Naive thymus-derived CD8-positive, alpha-beta T cell (primary cell): ENCODE data around the gene MGA. TPM values are rescaled to one million over a fixed set of nuclear protein-coding genes. Genes with fewer than 3 reads are reported as not detected.
A peak's percentile ranks its signal among the peaks of the same experiment; 100 is the strongest.

Source experiments
- ATAC-seq, 2 donors: fragments of 150-1000 bp; cut with Tn5 transposase in 1 of 2; sonication (Bioruptor Pico), chemical (Tn5 transposase) in 1 of 2; 1 replicate in 1 of 2; 2 replicates in 1 of 2; pipeline ENCODE4 v1.10.0; 2021; ENCODE audit warnings: mild to moderate bottlenecking in 2 of 2, moderate library complexity in 2 of 2
- POLR2A ChIA-PET: fragments of 350-600 bp; sonication (Branson Sonifier 250); formaldehyde crosslinking; loops from one replicate; lab custom pipeline; 2021; ENCODE audit warnings: antibody characterized with exemption; lab: Charles Lee
- DNase-seq, 10 donors: peaks; one replicate each; pipeline versions ENCODE4 v3.0.0 to v3.0.0-alpha.2; 2020 to 2022
- H3K27ac Mint-ChIP-seq, 10 donors: one replicate each; pipeline ENCODE4 v1.8.0; 2020 to 2022; ENCODE audit warnings: mild to moderate bottlenecking in 10 of 10, mixed read lengths in 10 of 10, moderate library complexity in 4 of 10, inconsistent platforms in 1 of 10
- H3K27me3 Mint-ChIP-seq, 5 donors: one replicate each; pipeline ENCODE4 v1.8.0; 2021 to 2022; ENCODE audit warnings: mixed read lengths in 5 of 5
- H3K36me3 Mint-ChIP-seq, 3 donors: one replicate each; pipeline ENCODE4 v1.8.0; 2020 to 2022; ENCODE audit warnings: mixed read lengths in 3 of 3, mild to moderate bottlenecking in 2 of 3, inconsistent platforms in 1 of 3
- H3K4me1 Mint-ChIP-seq, 4 donors: one replicate each; pipeline ENCODE4 v1.8.0; 2021 to 2022; ENCODE audit warnings: mixed read lengths in 4 of 4
- H3K4me3 Mint-ChIP-seq, 10 donors: one replicate each; pipeline ENCODE4 v1.8.0; 2020 to 2022; ENCODE audit warnings: mild to moderate bottlenecking in 10 of 10, mixed read lengths in 10 of 10, moderate library complexity in 6 of 10, inconsistent platforms in 1 of 10
- H3K9me3 Mint-ChIP-seq, 9 donors: one replicate each; pipeline ENCODE4 v1.8.0; 2020 to 2022; ENCODE audit warnings: mixed read lengths in 9 of 9, mild to moderate bottlenecking in 3 of 9, inconsistent platforms in 1 of 9, moderate library complexity in 1 of 9
- polyA plus RNA-seq, 3 donors: library from polyadenylated mRNA; unstranded; fragments of 300-500 nt; fragmentation: Illumina TruSeq; gene quantifications; one replicate each; pipeline ENCODE4 v1.2.3, GENCODE V29; 2021
- total RNA-seq, 8 experiments: library from RNA in 2 of 8; stranded (reverse) in 2 of 8; gene quantifications; one replicate each; pipeline ENCODE4 v1.2.3 and lab custom pipeline; 2021 to 2026

MGA gene
- total and polyA plus RNA-seq, 5 experiments from 2014 or later = 12.2 to 67.6 (median 20.6) TPM

DNA sequence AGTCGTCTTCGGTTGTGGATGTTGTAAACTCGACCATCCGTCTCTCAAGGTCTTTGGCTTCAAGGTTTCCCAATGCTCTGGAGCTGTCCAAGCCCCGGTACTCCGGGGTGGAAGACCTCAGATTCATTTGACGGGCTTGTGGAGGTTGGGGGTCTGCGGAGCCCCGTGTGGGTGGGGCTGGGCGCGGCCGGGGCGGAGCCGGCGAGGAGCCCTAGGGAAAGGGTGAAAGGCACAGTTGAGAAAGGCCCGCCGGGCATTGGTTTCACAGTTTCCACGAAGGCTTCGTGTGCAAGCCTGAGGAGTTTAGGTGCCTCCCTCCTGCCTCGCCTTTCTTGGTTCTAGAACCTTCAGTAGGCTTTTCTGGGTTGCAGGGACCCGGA lies 360 bp upstream of the MGA start:
- no peaks in the 10 kb centered on the region for H3K36me3 Mint-ChIP-seq
- DNase-seq (no peak), ATAC-seq (no peak)
- H3K4me1 Mint-ChIP-seq = peaks cover 18 to 54% (median 47%) of the 10 kb centered on the region in 4 donors
- H3K27me3 Mint-ChIP-seq = no peaks in the 10 kb centered on the region
- peaks cover 0 to 2% (median 0%) of the 10 kb centered on the region in 9 donors for H3K9me3 Mint-ChIP-seq
- POLR2A ChIA-PET = interaction anchor here (0.8 to 2.3 kb wide), 11 partner anchors 9 to 313 kb away, joined by 3 to 23 read pairs (median 4); partner anchors contain the start of genes MAPKBP1 and RPAP1
- H3K27ac Mint-ChIP-seq = peak overlapping the region; percentile 89 to 99 (median 95)
- peak overlapping the region; percentile 83 to 99 (median 90) for H3K4me3 Mint-ChIP-seq

GRCh38 chr15:41661078-41661517 lies 893 bp downstream of the MGA start:
- POLR2A ChIA-PET = interaction anchor here (0.6 to 2.3 kb wide), 14 partner anchors 10 to 830 kb away, joined by 3 to 23 read pairs (median 4); partner anchors contain the start of genes MAPKBP1, NUSAP1, OIP5 and RPAP1
- H3K27me3 Mint-ChIP-seq = no peaks in the 10 kb centered on the region
- H3K9me3 Mint-ChIP-seq = peaks cover 0 to 2% (median 0%) of the 10 kb centered on the region in 9 donors
- DNase-seq (peak in 1 of 10 donors; percentile 2), ATAC-seq (no peak)
- peaks cover 18 to 64% (median 54%) of the 10 kb centered on the region in 4 donors for H3K4me1 Mint-ChIP-seq
- no peaks in the 10 kb centered on the region for H3K36me3 Mint-ChIP-seq
- peak overlapping the region; percentile 89 to 99 (median 95) for H3K27ac Mint-ChIP-seq
- peak overlapping the region; percentile 83 to 99 (median 90) for H3K4me3 Mint-ChIP-seq

DNA sequence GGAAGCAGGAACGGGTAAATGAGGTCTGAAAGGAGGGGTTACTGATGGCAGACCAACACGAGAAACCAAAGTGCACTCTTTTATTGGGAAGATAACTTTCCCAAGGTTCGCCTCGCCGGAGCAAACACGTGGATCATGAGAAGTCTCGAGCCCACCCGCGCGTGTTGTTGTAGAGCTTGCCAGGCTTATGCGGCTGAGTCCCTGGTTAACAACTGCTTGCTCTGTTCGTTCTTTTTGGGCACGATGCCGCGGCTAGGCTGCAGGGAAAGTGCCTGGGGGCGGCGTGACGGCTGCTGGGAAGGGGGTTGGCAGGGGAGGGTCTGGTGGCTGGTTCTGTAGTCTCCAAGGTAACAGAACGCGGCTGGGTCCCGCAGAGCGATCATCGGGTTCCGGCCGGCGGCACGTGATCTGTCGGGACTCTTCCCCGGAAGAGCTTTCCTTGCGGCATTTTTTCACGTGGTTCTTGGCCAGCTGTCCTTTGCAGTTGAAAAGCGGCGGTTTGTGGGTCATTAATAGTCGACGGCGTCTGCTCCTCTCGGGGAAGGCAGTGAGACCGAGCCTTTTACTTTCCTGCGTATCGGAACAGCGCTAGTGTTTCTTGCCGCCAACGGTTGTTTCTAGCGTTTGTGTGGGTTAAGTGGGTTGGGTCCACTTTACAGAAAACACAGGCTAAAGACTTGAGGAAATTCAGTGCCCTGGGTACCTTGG lies 1.5 kb downstream of the MGA start:
- POLR2A ChIA-PET = interaction anchor here (1.2 to 2.3 kb wide), 6 partner anchors 40 to 329 kb away, joined by 3 to 23 read pairs (median 4); partner anchors contain the start of genes NUSAP1, OIP5 and RPAP1

DNA sequence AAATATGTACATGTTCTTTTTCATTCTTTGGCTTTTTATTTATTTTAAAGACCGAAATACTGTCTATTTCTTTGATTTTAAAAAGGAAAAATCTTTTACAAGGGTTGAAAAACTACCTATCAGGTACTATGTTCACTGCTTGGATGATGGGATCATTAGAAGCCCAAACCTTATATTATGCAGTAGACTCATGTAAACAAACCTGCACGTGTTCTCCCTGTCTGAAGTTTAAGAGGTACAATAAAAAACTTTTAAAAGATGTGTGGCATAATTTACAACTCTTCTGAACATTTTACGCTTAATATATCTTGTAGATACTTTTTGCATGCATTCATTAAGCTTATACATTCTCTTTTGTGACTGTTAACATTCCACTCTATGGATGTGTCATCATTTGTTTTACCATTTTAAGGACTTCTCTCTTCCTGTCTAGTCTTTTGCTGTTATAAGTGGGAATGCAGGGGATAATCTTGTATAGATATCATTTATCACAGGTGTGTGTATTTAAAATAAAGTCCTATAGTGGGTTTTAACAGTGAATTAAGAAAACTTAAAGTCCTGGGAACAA lies 6.2 kb downstream of the MGA start:
- H3K36me3 Mint-ChIP-seq = peaks cover 0 to 23% (median 21%) of the 10 kb centered on the region in 3 donors
- no peak overlapping the region for H3K4me3 Mint-ChIP-seq
- peaks cover 22 to 76% (median 65%) of the 10 kb centered on the region in 4 donors for H3K4me1 Mint-ChIP-seq
- no peaks in the 10 kb centered on the region for H3K27me3 Mint-ChIP-seq
- POLR2A ChIA-PET = no interaction called here
- peak overlapping the region in 6 of 10 donors; percentile 4 to 45 (median 20) for H3K27ac Mint-ChIP-seq
- ATAC-seq = no peak
- no peak for DNase-seq
- peaks cover 0 to under 1% (median 0%) of the 10 kb centered on the region in 9 donors for H3K9me3 Mint-ChIP-seq

More for the DNA sequence above, 1.5 kb downstream of the MGA start:
- Mint-ChIP-seq H3K36me3 (no peaks in the 10 kb centered on the region), H3K4me1 (peaks cover 19 to 70% (median 58%) of the 10 kb centered on the region in 4 donors), H3K9me3 (peaks cover 0 to 2% (median 0%) of the 10 kb centered on the region in 9 donors), H3K27ac (peak overlapping the region; percentile 89 to 99 (median 95)), H3K4me3 (peak overlapping the region; percentile 83 to 99 (median 90)), H3K27me3 (no peaks in the 10 kb centered on the region)
- ATAC-seq (peak; percentile 40), DNase-seq (peak; percentile 56 to 83 (median 70))

GRCh38 chr15:41669701-41670100 lies 9.5 kb downstream of the MGA start:
- H3K27me3 Mint-ChIP-seq = no peaks in the 10 kb centered on the region
- no peaks in the 10 kb centered on the region for H3K9me3 Mint-ChIP-seq
- POLR2A ChIA-PET = interaction anchor here (1.1 to 1.8 kb wide), 2 partner anchors 9 to 10 kb away, joined by 3 to 4 read pairs; partner anchors contain the start of gene MGA
- no peak for ATAC-seq
- H3K4me3 Mint-ChIP-seq = no peak overlapping the region
- no peak for DNase-seq
- H3K36me3 Mint-ChIP-seq = peaks cover 0 to 41% (median 25%) of the 10 kb centered on the region in 3 donors
- peak overlapping the region in 2 of 10 donors; percentile 38 to 40 for H3K27ac Mint-ChIP-seq
- H3K4me1 Mint-ChIP-seq = peaks cover 17 to 67% (median 63%) of the 10 kb centered on the region in 4 donors

DNA sequence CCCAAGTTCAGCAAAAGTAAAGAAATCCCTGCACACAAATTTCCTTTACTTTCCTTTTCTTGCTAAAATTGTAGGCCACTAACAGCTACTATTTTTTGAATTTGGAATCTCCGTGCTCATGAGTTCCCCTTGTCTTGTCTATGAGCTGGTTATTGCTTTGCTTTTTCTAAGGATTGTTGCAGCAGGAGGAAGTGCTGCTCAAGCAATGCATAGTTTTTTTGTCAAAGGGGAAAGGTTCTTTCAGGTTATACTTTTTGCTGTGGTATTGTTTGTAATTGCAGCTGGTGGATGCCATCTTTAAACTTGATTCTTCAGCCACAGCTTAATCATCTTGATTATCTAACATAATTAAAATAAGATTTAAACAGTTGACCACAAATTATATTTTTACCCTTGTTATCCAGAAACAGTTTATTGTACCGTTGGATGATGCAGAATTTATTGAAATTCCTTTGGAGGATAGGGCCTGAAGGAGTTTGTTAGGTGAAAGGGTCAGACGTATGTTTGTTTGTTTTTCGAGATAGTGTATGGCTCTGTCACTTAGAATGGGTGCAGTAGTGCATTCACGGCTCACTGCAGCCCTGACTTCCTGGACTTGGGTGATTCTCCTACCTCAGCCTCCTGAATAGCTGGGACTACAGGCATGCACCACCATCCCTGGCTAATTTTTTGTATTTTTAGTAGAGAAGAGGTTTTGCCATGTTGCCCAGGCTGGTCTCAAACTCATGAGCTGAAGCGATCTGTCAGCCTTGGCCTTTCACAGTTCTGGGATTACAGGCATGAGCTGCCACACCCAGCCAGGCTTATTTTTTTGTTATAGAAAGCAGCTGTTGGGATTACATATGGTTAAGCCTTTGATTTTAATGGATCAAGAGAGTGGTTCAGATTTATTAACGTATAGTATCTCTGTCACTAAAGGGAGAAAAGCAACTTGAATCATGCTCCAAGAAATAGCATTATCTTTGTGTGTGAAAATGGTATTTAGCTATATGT lies 11.7 kb downstream of the MGA start:
- H3K36me3 Mint-ChIP-seq = peaks cover 0 to 60% (median 29%) of the 10 kb centered on the region in 3 donors
- peaks cover 26 to 68% (median 63%) of the 10 kb centered on the region in 4 donors for H3K4me1 Mint-ChIP-seq
- peak overlapping the region in 8 of 10 donors; percentile 1 to 69 (median 25) for H3K27ac Mint-ChIP-seq
- no peaks in the 10 kb centered on the region for H3K9me3 Mint-ChIP-seq
- no peak for DNase-seq
- H3K4me3 Mint-ChIP-seq = peak overlapping the region in 6 of 10 donors; percentile 15 to 60 (median 32)
- H3K27me3 Mint-ChIP-seq = no peaks in the 10 kb centered on the region
- POLR2A ChIA-PET = interaction anchor here (1.0 to 1.8 kb wide), 2 partner anchors 11 to 12 kb away, joined by 3 to 4 read pairs; partner anchors contain the start of gene MGA
- no peak for ATAC-seq

DNA sequence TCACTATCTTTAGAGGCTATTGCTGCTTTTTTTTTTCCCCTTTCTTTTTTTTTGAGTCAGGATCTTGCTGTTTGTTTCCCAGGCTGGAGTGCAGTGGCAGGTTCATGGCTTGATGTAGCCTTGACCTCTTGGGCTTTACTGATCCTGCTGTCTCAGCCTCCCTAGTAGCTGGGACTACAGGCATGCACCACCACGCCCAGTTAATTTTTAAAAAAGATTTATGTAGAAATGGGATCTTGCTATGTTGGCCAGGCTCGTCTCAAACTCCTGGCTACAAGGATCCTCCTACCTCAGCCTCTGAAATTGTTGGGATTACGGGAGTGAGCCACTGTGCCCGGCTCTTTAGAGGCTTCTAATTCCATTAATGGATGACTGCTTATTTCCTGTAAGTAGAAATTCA lies 15.1 kb downstream of the MGA start:
- Mint-ChIP-seq H3K36me3 (peaks cover 4 to 58% (median 23%) of the 10 kb centered on the region in 3 donors), H3K4me1 (peaks cover 25 to 74% (median 67%) of the 10 kb centered on the region in 4 donors), H3K4me3 (peak overlapping the region in 3 of 10 donors; percentile 1 to 54 (median 33)), H3K27me3 (no peaks in the 10 kb centered on the region), H3K27ac (peak overlapping the region in 3 of 10 donors; percentile 19 to 72 (median 62)), H3K9me3 (peaks cover 0 to 2% (median 0%) of the 10 kb centered on the region in 9 donors)
- no peak for DNase-seq
- POLR2A ChIA-PET = no interaction called here
- no peak for ATAC-seq

GRCh38 chr15:41678742-41679141 lies 18.5 kb downstream of the MGA start:
- H3K27ac Mint-ChIP-seq = peak overlapping the region in 2 of 10 donors; percentile 33 to 78
- H3K27me3 Mint-ChIP-seq = no peaks in the 10 kb centered on the region
- peaks cover 4 to 56% (median 19%) of the 10 kb centered on the region in 3 donors for H3K36me3 Mint-ChIP-seq
- DNase-seq (no peak), ATAC-seq (no peak)
- peaks cover 0 to 2% (median 0%) of the 10 kb centered on the region in 9 donors for H3K9me3 Mint-ChIP-seq
- peak overlapping the region in 4 of 10 donors; percentile 23 to 60 (median 52) for H3K4me3 Mint-ChIP-seq
- peaks cover 32 to 74% (median 67%) of the 10 kb centered on the region in 4 donors for H3K4me1 Mint-ChIP-seq
- POLR2A ChIA-PET = interaction anchor here (0.8 kb wide), 1 partner anchor 152 kb away, joined by 3 read pairs; no protein-coding TSS in a partner anchor

- H3K9me3 Mint-ChIP-seq = no peaks in the 10 kb centered on the region
- POLR2A ChIA-PET = no interaction called here
- H3K27me3 Mint-ChIP-seq = no peaks in the 10 kb centered on the region
- ATAC-seq (no peak), DNase-seq (no peak)
- H3K4me1 Mint-ChIP-seq = peaks cover 33 to 79% (median 75%) of the 10 kb centered on the region in 4 donors
- H3K27ac Mint-ChIP-seq = no peak overlapping the region
- peaks cover 4 to 42% (median 13%) of the 10 kb centered on the region in 3 donors for H3K36me3 Mint-ChIP-seq
- no peak overlapping the region for H3K4me3 Mint-ChIP-seq
These were observed 23.8 kb downstream of the MGA start for GRCh38 chr15:41683955-41684354.

- Mint-ChIP-seq H3K36me3 (peaks cover 0 to 22% (median 3%) of the 10 kb centered on the region in 3 donors), H3K27me3 (no peaks in the 10 kb centered on the region), H3K9me3 (no peaks in the 10 kb centered on the region), H3K4me1 (peaks cover 34 to 81% (median 77%) of the 10 kb centered on the region in 4 donors), H3K27ac (peak overlapping the region in 5 of 10 donors; percentile 7 to 85 (median 26)), H3K4me3 (peak overlapping the region in 4 of 10 donors; percentile 11 to 41 (median 28))
- DNase-seq = no peak
- no peak for ATAC-seq
- POLR2A ChIA-PET = no interaction called here
These were observed 28.5 kb downstream of the MGA start for GRCh38 chr15:41688671-41689070.

- Mint-ChIP-seq H3K4me1 (peaks cover 34 to 79% (median 77%) of the 10 kb centered on the region in 4 donors), H3K4me3 (peak overlapping the region in 3 of 10 donors; percentile 18 to 59 (median 49)), H3K27me3 (no peaks in the 10 kb centered on the region), H3K9me3 (no peaks in the 10 kb centered on the region), H3K36me3 (peaks cover 0 to 22% (median 3%) of the 10 kb centered on the region in 3 donors), H3K27ac (peak overlapping the region in 5 of 10 donors; percentile 19 to 85 (median 66))
- DNase-seq (no peak), ATAC-seq (no peak)
- POLR2A ChIA-PET = no interaction called here
These were observed 28.9 kb downstream of the MGA start for GRCh38 chr15:41689083-41689482.
